A673 (cell line): ENCODE measurements around the gene ILDR1. TPM values are rescaled to one million over a fixed set of nuclear protein-coding genes. Genes with fewer than 3 reads are reported as not detected.

Source experiments
- total RNA-seq: library from RNA; stranded (reverse); gene quantifications from 2 replicates; pipeline ENCODE4 v1.2.3, GENCODE V29; 2021

The ILDR1 gene
- total RNA-seq, 1 experiment from 2014 or later, result not detected

Other genes with a start within 250 kb of the ILDR1 start
- 44.0 and 49.5 TPM in 2 replicates for gene IQCB1, start 187.2 kb downstream of the ILDR1 start, total RNA-seq
- gene EAF2, start 187.0 kb downstream of the ILDR1 start, total RNA-seq, result 12.4 and 13.1 TPM in 2 replicates
- gene SLC15A2, start 127.8 kb downstream of the ILDR1 start, total RNA-seq, result 18.2 and 33.3 TPM in 2 replicates
- not detected in 2 replicates for gene CD86, start 33.1 kb upstream of the ILDR1 start, total RNA-seq
- not detected in 2 replicates for gene CASR, start 161.4 kb upstream of the ILDR1 start, total RNA-seq